Measurements from ENCODE around the gene C10orf71.

Gene C10orf71

DNA sequence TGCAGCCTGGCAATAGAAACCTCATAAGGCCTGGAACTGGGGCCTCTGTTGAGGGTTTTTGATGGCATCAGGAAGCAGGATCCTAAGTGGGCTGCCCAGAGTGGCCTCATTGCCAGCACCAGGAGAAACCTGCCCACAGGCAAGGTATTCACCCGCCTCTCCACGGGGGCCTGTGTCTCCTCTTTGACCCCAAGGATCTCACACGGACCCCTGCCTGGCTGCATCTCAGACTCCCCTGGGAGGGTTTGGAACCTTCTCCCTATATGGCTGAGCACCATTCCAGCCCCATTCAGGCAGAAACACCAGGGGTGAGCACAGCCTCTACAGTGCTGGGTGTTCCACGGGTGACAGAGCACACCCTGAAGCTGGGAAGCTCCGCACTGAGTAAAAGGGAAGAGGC, 14.6 kb upstream of the C10orf71 start:
- Histone ChIP-seq H3K9me3 (ENCODE audit: control insufficient read depth in 2 of 2, low read length in 2 of 2) (no peaks in the 10 kb centered on the region), H3K4me3 (ENCODE audit: low read length in 2 of 2) (no peak overlapping the region), H3K4me1 (ENCODE audit: control insufficient read depth, insufficient read depth, low read length) (no peaks in the 10 kb centered on the region), H3K27ac (ENCODE audit: low read length) (no peak overlapping the region), H3K27me3 (ENCODE audit: control insufficient read depth in 1 of 2, insufficient read depth in 2 of 2, low read length in 2 of 2) (peaks cover 0 to 2% of the 10 kb centered on the region in 2 donors), H3K36me3 (ENCODE audit: control insufficient read depth in 2 of 2, insufficient read depth in 2 of 2, low read length in 2 of 2) (no peaks in the 10 kb centered on the region), H3K9ac (ENCODE audit: low read length in 2 of 2) (no peak overlapping the region)

DNA sequence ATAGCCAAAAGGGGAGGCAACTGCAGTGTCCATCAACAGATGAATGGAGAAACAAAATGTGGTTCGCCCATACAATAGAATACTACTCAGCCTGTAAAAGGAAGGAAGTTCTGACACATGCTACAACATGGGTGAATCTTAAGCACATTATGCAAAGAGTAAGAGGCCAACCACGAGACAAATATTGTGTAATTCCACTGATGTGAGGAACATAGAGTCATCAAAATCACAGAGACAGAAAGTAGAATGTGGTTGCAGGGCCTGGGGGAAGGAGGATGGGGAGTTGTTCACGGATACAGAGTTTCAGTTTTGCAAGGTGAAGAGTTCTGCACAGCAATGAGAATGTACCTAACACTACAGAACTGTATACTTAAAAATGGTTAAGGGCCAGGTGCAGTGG, 13.7 kb upstream of the C10orf71 start:
- Histone ChIP-seq H3K9me3 (ENCODE audit: control insufficient read depth in 2 of 2, low read length in 2 of 2) (no peaks in the 10 kb centered on the region), H3K27ac (ENCODE audit: low read length) (no peak overlapping the region), H3K36me3 (ENCODE audit: control insufficient read depth in 2 of 2, insufficient read depth in 2 of 2, low read length in 2 of 2) (no peaks in the 10 kb centered on the region), H3K9ac (ENCODE audit: low read length in 2 of 2) (no peak overlapping the region), H3K27me3 (ENCODE audit: control insufficient read depth in 1 of 2, insufficient read depth in 2 of 2, low read length in 2 of 2) (peaks cover 0 to 2% of the 10 kb centered on the region in 2 donors), H3K4me1 (ENCODE audit: control insufficient read depth, insufficient read depth, low read length) (no peaks in the 10 kb centered on the region), H3K4me3 (ENCODE audit: low read length in 2 of 2) (no peak overlapping the region)

DNA sequence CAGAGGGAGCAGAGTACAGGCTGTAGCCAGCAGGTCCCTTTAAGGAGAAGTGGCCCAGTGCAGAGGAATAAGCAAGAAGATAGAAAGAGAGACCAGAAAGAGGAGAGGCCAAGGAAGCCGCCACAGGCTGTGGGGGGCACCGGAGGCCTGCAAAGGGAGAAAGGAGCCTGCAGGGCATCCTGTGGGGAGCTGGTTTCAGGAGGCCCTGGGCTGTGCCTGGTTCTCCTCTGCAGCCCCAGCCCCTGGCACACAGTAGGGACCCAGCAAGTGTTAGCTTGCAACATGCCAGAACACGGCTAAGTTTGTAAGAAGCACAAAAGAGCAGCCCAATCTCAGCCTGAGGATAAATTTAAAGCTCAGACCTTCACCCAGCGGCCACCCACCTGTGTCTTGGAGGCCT, 12.3 kb upstream of the C10orf71 start:
- no peaks in the 10 kb centered on the region for H3K4me1 ChIP-seq (ENCODE audit: control insufficient read depth, insufficient read depth, low read length)
- no peaks in the 10 kb centered on the region for H3K9me3 ChIP-seq (ENCODE audit: control insufficient read depth in 2 of 2, low read length in 2 of 2)
- no peak overlapping the region for H3K9ac ChIP-seq (ENCODE audit: low read length in 2 of 2)
- H3K36me3 ChIP-seq (ENCODE audit: control insufficient read depth in 2 of 2, insufficient read depth in 2 of 2, low read length in 2 of 2), result no peaks in the 10 kb centered on the region
- no peak overlapping the region for H3K27ac ChIP-seq (ENCODE audit: low read length)
- H3K4me3 ChIP-seq (ENCODE audit: low read length in 2 of 2), result no peak overlapping the region
- H3K27me3 ChIP-seq (ENCODE audit: control insufficient read depth in 1 of 2, insufficient read depth in 2 of 2, low read length in 2 of 2), result peaks cover 0 to 2% of the 10 kb centered on the region in 2 donors

DNA sequence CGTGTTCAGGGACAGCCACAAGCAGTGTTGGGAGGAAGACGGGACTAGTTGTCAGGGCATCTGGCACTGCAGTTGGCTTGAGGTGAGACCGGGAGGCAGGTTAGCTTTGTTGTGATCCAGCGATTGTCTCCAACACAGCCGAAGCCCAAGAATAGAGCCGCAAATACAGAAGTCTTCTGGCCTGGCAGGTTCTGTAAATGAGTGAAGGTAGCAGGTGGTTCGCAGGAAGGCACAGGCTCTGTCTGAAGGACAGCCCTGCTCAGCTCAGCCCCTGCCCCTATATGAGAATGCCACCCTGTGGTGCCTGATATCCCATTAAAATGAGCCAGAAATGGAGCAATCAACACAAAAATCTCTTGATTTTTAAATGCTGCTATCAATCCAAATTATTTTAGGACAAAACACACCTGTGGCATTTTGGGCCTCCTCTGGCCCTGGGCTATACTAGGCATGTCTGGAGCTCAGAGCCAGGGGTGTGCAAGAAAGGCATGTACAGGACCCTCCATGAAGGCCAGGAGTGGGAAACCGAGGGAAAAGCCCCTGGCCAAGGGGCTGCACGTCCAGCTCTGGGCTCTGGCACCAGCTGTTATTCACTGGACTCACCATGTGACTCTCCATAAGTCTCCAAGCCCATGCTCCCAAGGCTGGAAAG, 11.2 kb upstream of the C10orf71 start:
- H3K4me1 ChIP-seq (ENCODE audit: control insufficient read depth, insufficient read depth, low read length), result no peaks in the 10 kb centered on the region

DNA sequence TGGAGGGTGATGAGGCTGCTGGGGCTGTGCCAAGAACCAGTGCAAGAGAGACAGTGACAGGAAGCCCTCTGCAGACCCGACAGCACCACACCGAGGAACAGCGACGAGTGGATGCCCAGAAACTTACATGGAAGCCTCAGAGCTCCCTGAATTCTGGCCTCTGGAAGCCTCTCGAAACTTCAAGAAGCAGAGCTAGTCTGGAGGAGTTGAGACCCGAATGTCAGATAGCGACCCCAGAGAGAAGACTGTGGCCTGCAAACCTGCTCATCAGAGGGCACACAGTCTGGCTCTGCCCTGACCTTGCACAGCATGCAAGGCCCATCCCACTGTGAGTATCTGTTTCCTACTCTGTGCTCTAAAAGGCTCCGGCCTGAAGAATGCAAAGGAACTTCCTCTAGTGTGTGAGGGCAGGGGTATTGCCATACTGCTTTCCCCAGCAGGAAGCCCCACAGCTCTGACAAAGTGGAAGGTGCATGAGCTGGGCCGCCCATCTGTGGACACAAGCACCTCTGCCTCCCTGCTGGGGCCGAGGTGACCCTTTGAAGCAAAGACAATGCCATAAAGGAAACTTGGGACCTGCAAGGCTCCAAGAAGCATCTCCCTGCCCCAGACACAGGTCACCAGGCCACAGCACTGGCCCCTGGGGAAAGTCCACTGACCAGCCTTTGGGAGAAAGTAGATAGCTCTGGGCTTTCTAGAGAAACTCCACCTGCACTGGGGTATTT, 10.5 kb upstream of the C10orf71 start:
- Histone ChIP-seq H3K9ac (ENCODE audit: low read length in 2 of 2) (no peak overlapping the region), H3K27ac (ENCODE audit: low read length) (no peak overlapping the region), H3K36me3 (ENCODE audit: control insufficient read depth in 2 of 2, insufficient read depth in 2 of 2, low read length in 2 of 2) (no peaks in the 10 kb centered on the region), H3K27me3 (ENCODE audit: control insufficient read depth in 1 of 2, insufficient read depth in 2 of 2, low read length in 2 of 2) (peaks cover 0 to 5% of the 10 kb centered on the region in 2 donors), H3K9me3 (ENCODE audit: control insufficient read depth in 2 of 2, low read length in 2 of 2) (no peaks in the 10 kb centered on the region), H3K4me3 (ENCODE audit: low read length in 2 of 2) (no peak overlapping the region), H3K4me1 (ENCODE audit: control insufficient read depth, insufficient read depth, low read length) (no peaks in the 10 kb centered on the region)

More for the DNA sequence above, 11.2 kb upstream of the C10orf71 start:
- Histone ChIP-seq H3K9ac (ENCODE audit: low read length in 2 of 2) (no peak overlapping the region), H3K9me3 (ENCODE audit: control insufficient read depth in 2 of 2, low read length in 2 of 2) (no peaks in the 10 kb centered on the region), H3K4me3 (ENCODE audit: low read length in 2 of 2) (no peak overlapping the region), H3K27ac (ENCODE audit: low read length) (no peak overlapping the region), H3K36me3 (ENCODE audit: control insufficient read depth in 2 of 2, insufficient read depth in 2 of 2, low read length in 2 of 2) (no peaks in the 10 kb centered on the region), H3K27me3 (ENCODE audit: control insufficient read depth in 1 of 2, insufficient read depth in 2 of 2, low read length in 2 of 2) (peaks cover 0 to 4% of the 10 kb centered on the region in 2 donors)

DNA sequence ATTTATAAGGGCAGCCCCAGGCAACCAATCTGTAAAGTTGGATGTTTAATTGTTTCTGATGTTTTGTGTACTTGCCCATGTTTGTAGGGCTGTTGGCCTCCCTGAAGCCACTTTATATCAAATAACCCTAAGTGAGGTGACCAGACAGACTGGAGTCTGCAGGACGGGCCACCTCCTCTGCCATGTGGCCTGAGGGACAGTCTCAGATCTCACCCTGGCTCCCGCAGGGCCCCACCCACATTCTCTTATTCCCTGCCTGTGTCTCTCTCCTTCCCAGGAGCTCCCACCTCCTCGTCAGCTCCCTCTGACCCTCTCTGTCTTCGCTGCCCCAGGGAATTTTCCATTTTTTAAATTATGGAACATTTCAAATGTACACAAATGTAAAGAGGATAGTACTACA, 9.5 kb upstream of the C10orf71 start:
- Histone ChIP-seq H3K9ac (ENCODE audit: low read length in 2 of 2) (no peak overlapping the region), H3K36me3 (ENCODE audit: control insufficient read depth in 2 of 2, insufficient read depth in 2 of 2, low read length in 2 of 2) (no peaks in the 10 kb centered on the region), H3K4me3 (ENCODE audit: low read length in 2 of 2) (no peak overlapping the region), H3K27me3 (ENCODE audit: control insufficient read depth in 1 of 2, insufficient read depth in 2 of 2, low read length in 2 of 2) (peaks cover 0 to 6% of the 10 kb centered on the region in 2 donors), H3K4me1 (ENCODE audit: control insufficient read depth, insufficient read depth, low read length) (peaks cover 2% of the 10 kb centered on the region), H3K9me3 (ENCODE audit: control insufficient read depth in 2 of 2, low read length in 2 of 2) (no peaks in the 10 kb centered on the region), H3K27ac (ENCODE audit: low read length) (no peak overlapping the region)

DNA sequence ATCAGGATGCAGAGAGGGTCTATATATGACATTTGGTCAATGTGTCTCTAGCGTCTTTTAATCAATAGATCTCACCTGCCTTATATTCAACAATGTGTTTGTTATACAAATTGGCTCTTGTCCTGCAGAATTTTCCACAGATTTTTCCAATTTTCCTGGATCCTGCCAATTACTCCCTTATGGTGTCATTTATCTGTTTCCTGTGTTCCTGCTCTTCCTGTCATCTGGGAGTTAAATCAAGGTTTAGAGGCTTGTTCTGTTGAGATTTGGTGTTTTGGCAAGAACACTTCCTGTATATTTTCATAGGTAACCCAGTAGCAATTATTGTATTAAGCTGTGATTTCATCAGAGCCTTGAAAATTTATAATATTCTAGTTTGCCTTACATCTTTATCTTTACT, 8.8 kb upstream of the C10orf71 start:
- peaks cover 2% of the 10 kb centered on the region for H3K4me1 ChIP-seq (ENCODE audit: control insufficient read depth, insufficient read depth, low read length)
- no peak overlapping the region for H3K9ac ChIP-seq (ENCODE audit: low read length in 2 of 2)
- H3K4me3 ChIP-seq (ENCODE audit: low read length in 2 of 2), result no peak overlapping the region
- H3K36me3 ChIP-seq (ENCODE audit: control insufficient read depth in 2 of 2, insufficient read depth in 2 of 2, low read length in 2 of 2), result no peaks in the 10 kb centered on the region
- H3K27ac ChIP-seq (ENCODE audit: low read length), result no peak overlapping the region
- peaks cover 2 to 6% of the 10 kb centered on the region in 2 donors for H3K27me3 ChIP-seq (ENCODE audit: control insufficient read depth in 1 of 2, insufficient read depth in 2 of 2, low read length in 2 of 2)
- no peaks in the 10 kb centered on the region for H3K9me3 ChIP-seq (ENCODE audit: control insufficient read depth in 2 of 2, low read length in 2 of 2)

DNA sequence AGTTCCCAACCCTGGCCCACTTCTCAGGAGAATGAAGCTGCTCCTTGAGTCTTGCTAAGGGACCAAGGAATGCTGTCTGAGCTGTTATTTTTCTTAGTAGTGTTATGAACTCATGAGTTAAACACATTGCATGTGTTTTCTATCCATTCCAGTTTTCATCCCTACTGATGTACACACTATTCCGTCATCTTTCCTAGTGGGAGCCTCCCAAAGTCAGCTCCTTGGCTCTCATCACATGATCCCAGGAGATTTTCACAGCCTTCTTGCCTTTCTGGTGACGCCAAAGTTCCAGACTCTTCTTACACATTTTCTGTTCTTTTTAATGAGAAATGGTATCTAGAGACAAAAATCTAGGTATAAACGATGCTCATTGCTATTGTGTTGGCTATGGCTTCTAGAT, 8.4 kb upstream of the C10orf71 start:
- Histone ChIP-seq H3K9ac (ENCODE audit: low read length in 2 of 2) (no peak overlapping the region), H3K27me3 (ENCODE audit: control insufficient read depth in 1 of 2, insufficient read depth in 2 of 2, low read length in 2 of 2) (peaks cover 2 to 10% of the 10 kb centered on the region in 2 donors), H3K4me1 (ENCODE audit: control insufficient read depth, insufficient read depth, low read length) (peaks cover 2% of the 10 kb centered on the region), H3K9me3 (ENCODE audit: control insufficient read depth in 2 of 2, low read length in 2 of 2) (no peaks in the 10 kb centered on the region), H3K4me3 (ENCODE audit: low read length in 2 of 2) (no peak overlapping the region), H3K27ac (ENCODE audit: low read length) (no peak overlapping the region), H3K36me3 (ENCODE audit: control insufficient read depth in 2 of 2, insufficient read depth in 2 of 2, low read length in 2 of 2) (no peaks in the 10 kb centered on the region)

DNA sequence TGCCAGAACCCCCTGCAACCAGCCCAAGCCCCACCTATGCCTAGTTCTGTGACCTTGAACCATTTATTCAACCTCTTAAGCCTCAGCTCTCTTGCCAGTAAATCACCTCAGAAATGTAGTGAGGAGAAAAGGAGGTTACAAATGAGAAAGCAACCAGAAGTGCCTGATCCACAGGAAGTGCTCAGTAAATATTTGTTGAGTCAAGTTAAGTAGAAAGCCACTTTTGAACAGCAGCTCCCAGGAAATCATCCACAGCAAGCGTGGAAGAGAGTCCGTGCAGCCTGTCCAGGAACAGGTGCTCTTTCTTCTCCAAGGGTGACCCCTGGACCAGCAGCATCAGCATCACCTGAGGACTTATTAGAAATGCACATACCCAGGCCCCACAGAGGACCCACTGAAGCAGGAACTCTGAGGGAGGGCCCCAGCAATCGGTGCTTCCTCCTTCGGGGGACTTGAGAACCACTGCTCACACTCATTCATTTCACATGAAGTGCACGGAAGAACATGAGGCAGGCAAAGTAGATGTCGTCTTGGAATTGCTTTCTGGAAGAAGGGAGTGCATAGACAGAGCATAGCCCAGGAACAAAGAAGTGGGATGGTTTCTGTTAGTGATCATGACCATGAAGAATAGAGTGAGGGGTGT, 6.3 kb upstream of the C10orf71 start:
- Histone ChIP-seq H3K9me3 (ENCODE audit: control insufficient read depth in 2 of 2, low read length in 2 of 2) (no peaks in the 10 kb centered on the region), H3K27me3 (ENCODE audit: control insufficient read depth in 1 of 2, insufficient read depth in 2 of 2, low read length in 2 of 2) (peaks cover 2 to 14% of the 10 kb centered on the region in 2 donors), H3K36me3 (ENCODE audit: control insufficient read depth in 2 of 2, insufficient read depth in 2 of 2, low read length in 2 of 2) (no peaks in the 10 kb centered on the region), H3K4me1 (ENCODE audit: control insufficient read depth, insufficient read depth, low read length) (peaks cover 2% of the 10 kb centered on the region), H3K9ac (ENCODE audit: low read length in 2 of 2) (no peak overlapping the region), H3K4me3 (ENCODE audit: low read length in 2 of 2) (no peak overlapping the region), H3K27ac (ENCODE audit: low read length) (no peak overlapping the region)

DNA sequence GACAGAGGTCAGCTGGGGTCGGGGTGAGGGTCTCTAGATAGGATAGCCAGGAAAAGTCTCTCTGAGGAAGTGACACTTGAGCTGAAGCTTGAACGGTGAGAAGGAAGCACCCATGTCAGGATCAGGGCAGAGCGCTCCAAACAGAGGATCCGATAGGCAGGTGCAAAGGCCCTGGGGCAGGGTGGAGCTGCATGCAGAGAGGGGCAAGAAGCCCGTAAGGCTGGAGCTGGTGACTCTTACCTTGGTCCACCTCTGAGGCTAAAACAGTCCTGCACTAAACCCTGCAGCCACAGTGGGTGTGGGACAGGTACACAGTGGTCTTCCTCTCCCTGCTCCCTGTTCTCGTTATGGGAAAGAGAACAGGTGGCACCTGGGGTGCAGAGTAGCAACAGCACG, 5.8 kb upstream of the C10orf71 start:
- H3K9me3 ChIP-seq (ENCODE audit: control insufficient read depth in 2 of 2, low read length in 2 of 2), result no peaks in the 10 kb centered on the region
- H3K4me1 ChIP-seq (ENCODE audit: control insufficient read depth, insufficient read depth, low read length), result peaks cover 4% of the 10 kb centered on the region
- no peak overlapping the region for H3K9ac ChIP-seq (ENCODE audit: low read length in 2 of 2)
- no peak overlapping the region for H3K27ac ChIP-seq (ENCODE audit: low read length)
- no peaks in the 10 kb centered on the region for H3K36me3 ChIP-seq (ENCODE audit: control insufficient read depth in 2 of 2, insufficient read depth in 2 of 2, low read length in 2 of 2)
- H3K27me3 ChIP-seq (ENCODE audit: control insufficient read depth in 1 of 2, insufficient read depth in 2 of 2, low read length in 2 of 2), result peaks cover 2 to 14% of the 10 kb centered on the region in 2 donors
- no peak overlapping the region for H3K4me3 ChIP-seq (ENCODE audit: low read length in 2 of 2)

DNA sequence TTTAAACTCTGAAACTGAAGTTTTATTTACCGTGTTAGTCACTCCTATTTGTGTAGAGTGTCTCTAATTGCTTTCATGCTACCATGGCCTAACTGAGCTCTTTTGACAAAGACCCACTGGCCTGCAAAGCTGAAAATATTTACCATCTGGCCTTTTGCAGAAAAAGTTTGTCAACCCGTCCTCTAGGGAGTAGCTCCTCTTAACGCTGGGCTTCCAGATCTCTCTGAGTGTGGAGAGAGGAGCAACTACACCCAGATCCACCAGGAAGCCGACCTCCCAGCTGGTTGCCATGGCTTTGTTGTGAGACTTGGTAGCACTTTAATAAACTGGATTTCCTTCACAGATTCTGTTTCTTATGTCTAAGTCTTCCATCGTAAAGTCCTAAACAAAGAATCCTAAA, 4.2 kb upstream of the C10orf71 start:
- Histone ChIP-seq H3K36me3 (ENCODE audit: control insufficient read depth in 2 of 2, insufficient read depth in 2 of 2, low read length in 2 of 2) (no peaks in the 10 kb centered on the region), H3K4me3 (ENCODE audit: low read length in 2 of 2) (no peak overlapping the region), H3K9ac (ENCODE audit: low read length in 2 of 2) (no peak overlapping the region), H3K4me1 (ENCODE audit: control insufficient read depth, insufficient read depth, low read length) (peaks cover 14% of the 10 kb centered on the region), H3K9me3 (ENCODE audit: control insufficient read depth in 2 of 2, low read length in 2 of 2) (no peaks in the 10 kb centered on the region), H3K27me3 (ENCODE audit: control insufficient read depth in 1 of 2, insufficient read depth in 2 of 2, low read length in 2 of 2) (peaks cover 2 to 14% of the 10 kb centered on the region in 2 donors), H3K27ac (ENCODE audit: low read length) (no peak overlapping the region)

All from stomach smooth muscle (tissue), 2 donors.